Activated CD4-positive, CD25-positive, alpha-beta regulatory T cell treated with anti-CD3 and anti-CD28 coated beads, Interleukin-2, amount 50 U/mL, for 72 hours (primary cell): ENCODE results near the gene NDUFS6.

ENCODE experiments used
- DNase-seq: peaks from one replicate; pipeline ENCODE4 v3.0.0; 2021

Gene NDUFS6

GRCh38 chr5:1801222-1801966, at the start of gene NDUFS6:
NDUFS6 (plus strand) TSS chr5:1801407; CDS start chr5:1801418, 11 bp downstream.
- peak; percentile 83 for DNase-seq

- DNase-seq: peak; percentile 17
These were observed 49.1 kb upstream of the NDUFS6 start for GRCh38 chr5:1751864-1752822.

GRCh38 chr5:1752881-1753280, 48.3 kb upstream of the NDUFS6 start:
- DNase-seq: peak; percentile 1

GRCh38 chr5:1753490-1753889, 47.7 kb upstream of the NDUFS6 start:
- no peak for DNase-seq

GRCh38 chr5:1754531-1755220, 46.5 kb upstream of the NDUFS6 start:
- no peak for DNase-seq

- no peak for DNase-seq
These were observed 45.8 kb upstream of the NDUFS6 start for GRCh38 chr5:1755321-1755949.

- DNase-seq: no peak
These were observed 44.7 kb upstream of the NDUFS6 start for GRCh38 chr5:1756481-1756880.

GRCh38 chr5:1757511-1757910, 43.7 kb upstream of the NDUFS6 start:
- no peak for DNase-seq

GRCh38 chr5:1758574-1758973, 42.6 kb upstream of the NDUFS6 start:
- DNase-seq: no peak

- DNase-seq: no peak
These were observed 41.7 kb upstream of the NDUFS6 start for GRCh38 chr5:1759378-1759970.

- no peak for DNase-seq
These were observed 41.0 kb upstream of the NDUFS6 start for GRCh38 chr5:1760231-1760630.

GRCh38 chr5:1760656-1761452, 40.4 kb upstream of the NDUFS6 start:
- DNase-seq: no peak

- no peak for DNase-seq
These were observed 39.8 kb upstream of the NDUFS6 start for GRCh38 chr5:1761453-1761755.

GRCh38 chr5:1762121-1762882, 38.9 kb upstream of the NDUFS6 start:
- DNase-seq: no peak

- no peak for DNase-seq
These were observed 38.2 kb upstream of the NDUFS6 start for GRCh38 chr5:1762883-1763547.

GRCh38 chr5:1763548-1763911, 37.7 kb upstream of the NDUFS6 start:
- DNase-seq: no peak

- DNase-seq: no peak
These were observed 37.1 kb upstream of the NDUFS6 start for GRCh38 chr5:1763960-1764605.

GRCh38 chr5:1764606-1764960, 36.6 kb upstream of the NDUFS6 start:
- DNase-seq: no peak

GRCh38 chr5:1765141-1765879, 35.9 kb upstream of the NDUFS6 start:
- DNase-seq: no peak
